ENCODE results near the gene EXOC8.

DNA sequence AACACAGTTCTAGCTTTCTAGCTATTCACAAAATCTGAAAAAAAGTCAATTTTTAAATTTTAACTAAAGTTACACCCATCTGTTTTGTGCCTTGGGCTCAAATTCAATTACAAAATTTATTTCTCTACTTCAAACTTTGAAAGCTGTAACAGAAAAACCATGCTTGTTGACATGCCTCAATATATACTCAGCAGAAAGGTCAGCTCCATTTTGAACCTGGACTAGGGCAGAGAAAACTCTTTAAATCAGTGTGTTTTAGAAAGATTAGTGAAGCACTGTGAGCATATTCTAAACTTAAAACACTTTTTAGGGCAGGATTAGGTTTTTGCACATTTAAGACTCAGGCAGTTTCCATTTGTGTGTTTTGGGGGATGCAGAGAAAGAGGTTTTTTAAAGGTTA is 34.8 kb upstream of the EXOC8 start:
- TF ChIP-seq CTCF (conservative IDR thresholded peaks at IDR 0.05; ENCODE audit: low read length) (no peak), EZH2phosphoT487 (IDR thresholded peaks at IDR 0.05; ENCODE audit: borderline replicate concordance, low read depth, low read length) (no peak)
